ENCODE measurements around the gene DDX54.
"Not testable (repeated sequence)": the region's sequence is repeated elsewhere in the genome, so short reads cannot be mapped to it uniquely, and the experiment has no call there.

The DDX54 gene

GRCh38 chr12:113143959-113144358, 41.3 kb downstream of the DDX54 start:
- Histone ChIP-seq H3K9ac (ENCODE audit: low read length) (no peak overlapping the region), H3K4me1 (ENCODE audit: insufficient read depth, low read length, severe bottlenecking) (peaks cover 35% of the 10 kb centered on the region), H3K36me3 (ENCODE audit: insufficient read depth, low read length) (no peaks in the 10 kb centered on the region), H3K4me2 (ENCODE audit: low read length) (no peak overlapping the region), H3K4me3 (ENCODE audit: low read depth, low read length, poor library complexity, severe bottlenecking) (no peak overlapping the region), H2AFZ (ENCODE audit: low read length) (no peak overlapping the region), H3K9me2 (ENCODE audit: low read depth, low read length) (no peaks in the 10 kb centered on the region), H3K27me3 (ENCODE audit: insufficient read depth, low read length) (no peaks in the 10 kb centered on the region), H3K79me2 (ENCODE audit: insufficient read depth, low read length) (no peaks in the 10 kb centered on the region), H4K20me1 (ENCODE audit: insufficient read depth, low read length) (no peaks in the 10 kb centered on the region), H3F3A (ENCODE audit: insufficient read depth, low read length) (no peaks in the 10 kb centered on the region), H3K27ac (ENCODE audit: low read depth, low read length, poor library complexity, severe bottlenecking) (no peak overlapping the region), H3K9me3 (ENCODE audit: low read length) (no peaks in the 10 kb centered on the region; the same call in 1 of the 2 replicates)
- no peak for TF ChIP-seq EZH2 (IDR thresholded peaks at IDR 0.05; ENCODE audit: borderline replicate concordance, low read length)
- TF ChIP-seq CTCF (IDR thresholded peaks at IDR 0.05; ENCODE audit: low read length), result no peak

- H3F3A ChIP-seq (ENCODE audit: insufficient read depth, low read length), result no peaks in the 10 kb centered on the region
- peak overlapping the region; percentile 43; the same call in 1 of the 2 replicates for H3K9ac ChIP-seq (ENCODE audit: low read length)
Measured at GRCh38 chr12:113142886-113143332, 42.4 kb downstream of the DDX54 start.

GRCh38 chr12:113142173-113142885, 42.9 kb downstream of the DDX54 start:
- Histone ChIP-seq H3K27ac (ENCODE audit: low read depth, low read length, poor library complexity, severe bottlenecking) (peak overlapping the region; percentile 89), H3K4me3 (ENCODE audit: low read depth, low read length, poor library complexity, severe bottlenecking) (no peak overlapping the region), H4K20me1 (ENCODE audit: insufficient read depth, low read length) (no peaks in the 10 kb centered on the region), H3K27me3 (ENCODE audit: insufficient read depth, low read length) (no peaks in the 10 kb centered on the region), H3K4me2 (ENCODE audit: low read length) (peak overlapping the region; percentile 13; the same call in 1 of the 2 replicates), H3K9me2 (ENCODE audit: low read depth, low read length) (no peaks in the 10 kb centered on the region), H2AFZ (ENCODE audit: low read length) (peak overlapping the region; percentile 39; the same call in 1 of the 2 replicates), H3K4me1 (ENCODE audit: insufficient read depth, low read length, severe bottlenecking) (peaks cover 46% of the 10 kb centered on the region), H3K9ac (ENCODE audit: low read length) (peak overlapping the region; percentile 43; the same call in 1 of the 2 replicates), H3K9me3 (ENCODE audit: low read length) (no peaks in the 10 kb centered on the region; the same call in 1 of the 2 replicates), H3F3A (ENCODE audit: insufficient read depth, low read length) (no peaks in the 10 kb centered on the region), H3K36me3 (ENCODE audit: insufficient read depth, low read length) (no peaks in the 10 kb centered on the region), H3K79me2 (ENCODE audit: insufficient read depth, low read length) (no peaks in the 10 kb centered on the region)
- TF ChIP-seq CTCF (IDR thresholded peaks at IDR 0.05; ENCODE audit: low read length) (no peak), EZH2 (IDR thresholded peaks at IDR 0.05; ENCODE audit: borderline replicate concordance, low read length) (no peak)

More at GRCh38 chr12:113142886-113143332, 42.4 kb downstream of the DDX54 start:
- H3K4me2 ChIP-seq (ENCODE audit: low read length), result no peak overlapping the region
- no peaks in the 10 kb centered on the region for H3K9me2 ChIP-seq (ENCODE audit: low read depth, low read length)
- no peak overlapping the region for H2AFZ ChIP-seq (ENCODE audit: low read length)
- peaks cover 40% of the 10 kb centered on the region for H3K4me1 ChIP-seq (ENCODE audit: insufficient read depth, low read length, severe bottlenecking)
- TF ChIP-seq EZH2 (IDR thresholded peaks at IDR 0.05; ENCODE audit: borderline replicate concordance, low read length), result no peak
- no peak for TF ChIP-seq CTCF (IDR thresholded peaks at IDR 0.05; ENCODE audit: low read length)
- H3K27me3 ChIP-seq (ENCODE audit: insufficient read depth, low read length), result no peaks in the 10 kb centered on the region
- no peaks in the 10 kb centered on the region for H3K79me2 ChIP-seq (ENCODE audit: insufficient read depth, low read length)
- no peaks in the 10 kb centered on the region for H4K20me1 ChIP-seq (ENCODE audit: insufficient read depth, low read length)
- H3K4me3 ChIP-seq (ENCODE audit: low read depth, low read length, poor library complexity, severe bottlenecking), result no peak overlapping the region
- H3K36me3 ChIP-seq (ENCODE audit: insufficient read depth, low read length), result no peaks in the 10 kb centered on the region
- H3K9me3 ChIP-seq (ENCODE audit: low read length), result no peaks in the 10 kb centered on the region; the same call in 1 of the 2 replicates
- H3K27ac ChIP-seq (ENCODE audit: low read depth, low read length, poor library complexity, severe bottlenecking), result peak overlapping the region; percentile 89

GRCh38 chr12:113141716-113142115, 43.6 kb downstream of the DDX54 start:
- H3K9me3 ChIP-seq (ENCODE audit: low read length); H3K4me3 ChIP-seq (ENCODE audit: low read depth, low read length, poor library complexity, severe bottlenecking); H3K9me2 ChIP-seq (ENCODE audit: low read depth, low read length); H4K20me1 ChIP-seq (ENCODE audit: insufficient read depth, low read length); H3K36me3 ChIP-seq (ENCODE audit: insufficient read depth, low read length); H2AFZ ChIP-seq (ENCODE audit: low read length); H3K79me2 ChIP-seq (ENCODE audit: insufficient read depth, low read length); H3F3A ChIP-seq (ENCODE audit: insufficient read depth, low read length); H3K27me3 ChIP-seq (ENCODE audit: insufficient read depth, low read length): not testable (repeated sequence)
- peak overlapping the region; percentile 89 for H3K27ac ChIP-seq (ENCODE audit: low read depth, low read length, poor library complexity, severe bottlenecking)
- H3K4me2 ChIP-seq (ENCODE audit: low read length), result peak overlapping the region; percentile 13; the same call in 1 of the 2 replicates
- H3K4me1 ChIP-seq (ENCODE audit: insufficient read depth, low read length, severe bottlenecking), result peaks cover 47% of the 10 kb centered on the region
- H3K9ac ChIP-seq (ENCODE audit: low read length), result peak overlapping the region; percentile 43; the same call in 1 of the 2 replicates
